ENCODE data around the gene GLOD4.
A peak's percentile ranks its signal among the peaks of the same experiment; 100 is the strongest.
"Not testable (repeated sequence)": the region's sequence is repeated elsewhere in the genome, so short reads cannot be mapped to it uniquely, and the experiment has no call there.

The GLOD4 gene

GRCh38 chr17:781805-782731 lies at the start of gene GLOD4, which contains the start of gene MRM3:
Gene GLOD4, minus strand, starts transcription at chr17:782280. Its CDS starts 25 bp downstream, at chr17:782255.
Gene MRM3, plus strand, starts transcription at chr17:782353. Its CDS starts 26 bp downstream, at chr17:782379.
- Mint-ChIP-seq H3K27me3 (no peaks in the 10 kb centered on the region), H3K36me3 (peaks cover 6% of the 10 kb centered on the region), H3K4me1 (peaks cover 40% of the 10 kb centered on the region), H3K9me3 (no peaks in the 10 kb centered on the region), H3K4me3 (peak within 1 kb of the TSS; percentile 98), H3K27ac (peak within 1 kb of the TSS; percentile 94)

- H3K27me3 Mint-ChIP-seq: no peaks in the 10 kb centered on the region
- H3K36me3 Mint-ChIP-seq: no peaks in the 10 kb centered on the region
- no peaks in the 10 kb centered on the region for H3K4me1 Mint-ChIP-seq
- no peak overlapping the region for H3K4me3 Mint-ChIP-seq
- no peak overlapping the region for H3K27ac Mint-ChIP-seq
- H3K9me3 Mint-ChIP-seq: no peaks in the 10 kb centered on the region
These were observed 48.9 kb upstream of the GLOD4 start for GRCh38 chr17:830950-831349.

GRCh38 chr17:830381-830780 lies 48.3 kb upstream of the GLOD4 start:
- Mint-ChIP-seq H3K4me3 (no peak overlapping the region), H3K36me3 (no peaks in the 10 kb centered on the region), H3K27ac (no peak overlapping the region), H3K4me1 (no peaks in the 10 kb centered on the region), H3K27me3 (no peaks in the 10 kb centered on the region), H3K9me3 (no peaks in the 10 kb centered on the region)

- H3K36me3 Mint-ChIP-seq, H3K27ac Mint-ChIP-seq, H3K4me3 Mint-ChIP-seq, H3K27me3 Mint-ChIP-seq, H3K9me3 Mint-ChIP-seq, H3K4me1 Mint-ChIP-seq: not testable (repeated sequence)
These were observed 47.5 kb upstream of the GLOD4 start for GRCh38 chr17:829614-830013.

GRCh38 chr17:828761-829160 lies 46.7 kb upstream of the GLOD4 start:
- Mint-ChIP-seq H3K36me3 (no peaks in the 10 kb centered on the region), H3K27ac (no peak overlapping the region), H3K27me3 (no peaks in the 10 kb centered on the region), H3K4me3 (no peak overlapping the region), H3K4me1 (no peaks in the 10 kb centered on the region), H3K9me3 (no peaks in the 10 kb centered on the region)

GRCh38 chr17:826778-827177 lies 44.7 kb upstream of the GLOD4 start:
- Mint-ChIP-seq H3K27me3 (no peaks in the 10 kb centered on the region), H3K4me3 (no peak overlapping the region), H3K4me1 (no peaks in the 10 kb centered on the region), H3K27ac (no peak overlapping the region), H3K9me3 (no peaks in the 10 kb centered on the region), H3K36me3 (no peaks in the 10 kb centered on the region)

- no peak overlapping the region for H3K4me3 Mint-ChIP-seq
- H3K4me1 Mint-ChIP-seq: no peaks in the 10 kb centered on the region
- H3K27me3 Mint-ChIP-seq: no peaks in the 10 kb centered on the region
- no peaks in the 10 kb centered on the region for H3K9me3 Mint-ChIP-seq
- no peak overlapping the region for H3K27ac Mint-ChIP-seq
- no peaks in the 10 kb centered on the region for H3K36me3 Mint-ChIP-seq
These were observed 43.1 kb upstream of the GLOD4 start for GRCh38 chr17:825216-825615.

GRCh38 chr17:824378-824777 lies 42.3 kb upstream of the GLOD4 start:
- Mint-ChIP-seq H3K4me1 (no peaks in the 10 kb centered on the region), H3K27me3 (no peaks in the 10 kb centered on the region), H3K36me3 (no peaks in the 10 kb centered on the region), H3K4me3 (no peak overlapping the region), H3K9me3 (no peaks in the 10 kb centered on the region), H3K27ac (no peak overlapping the region)

GRCh38 chr17:823501-823902 lies 41.4 kb upstream of the GLOD4 start:
- no peak overlapping the region for H3K4me3 Mint-ChIP-seq
- H3K9me3 Mint-ChIP-seq: no peaks in the 10 kb centered on the region
- no peaks in the 10 kb centered on the region for H3K4me1 Mint-ChIP-seq
- H3K36me3 Mint-ChIP-seq: no peaks in the 10 kb centered on the region
- H3K27me3 Mint-ChIP-seq: no peaks in the 10 kb centered on the region
- H3K27ac Mint-ChIP-seq: no peak overlapping the region

GRCh38 chr17:819251-819650 lies 37.2 kb upstream of the GLOD4 start:
- Mint-ChIP-seq H3K27me3 (no peaks in the 10 kb centered on the region), H3K4me1 (no peaks in the 10 kb centered on the region), H3K36me3 (no peaks in the 10 kb centered on the region), H3K27ac (no peak overlapping the region), H3K9me3 (no peaks in the 10 kb centered on the region), H3K4me3 (no peak overlapping the region)

- Mint-ChIP-seq H3K27ac (no peak overlapping the region), H3K4me3 (no peak overlapping the region), H3K36me3 (no peaks in the 10 kb centered on the region), H3K4me1 (no peaks in the 10 kb centered on the region), H3K27me3 (no peaks in the 10 kb centered on the region), H3K9me3 (no peaks in the 10 kb centered on the region)
These were observed 32.3 kb upstream of the GLOD4 start for GRCh38 chr17:814371-814770.

GRCh38 chr17:812638-813204 lies 30.6 kb upstream of the GLOD4 start:
- Mint-ChIP-seq H3K4me1 (no peaks in the 10 kb centered on the region), H3K27ac (no peak overlapping the region), H3K36me3 (no peaks in the 10 kb centered on the region), H3K9me3 (no peaks in the 10 kb centered on the region), H3K4me3 (no peak overlapping the region), H3K27me3 (no peaks in the 10 kb centered on the region)

GRCh38 chr17:811051-811784 lies 29.1 kb upstream of the GLOD4 start:
- no peak overlapping the region for H3K4me3 Mint-ChIP-seq
- H3K27ac Mint-ChIP-seq: no peak overlapping the region
- H3K4me1 Mint-ChIP-seq: no peaks in the 10 kb centered on the region
- H3K9me3 Mint-ChIP-seq: no peaks in the 10 kb centered on the region
- H3K27me3 Mint-ChIP-seq: no peaks in the 10 kb centered on the region
- no peaks in the 10 kb centered on the region for H3K36me3 Mint-ChIP-seq

GRCh38 chr17:807523-808294 lies 25.6 kb upstream of the GLOD4 start:
- Mint-ChIP-seq H3K36me3 (no peaks in the 10 kb centered on the region), H3K9me3 (no peaks in the 10 kb centered on the region), H3K4me3 (no peak overlapping the region), H3K27ac (no peak overlapping the region), H3K27me3 (no peaks in the 10 kb centered on the region), H3K4me1 (no peaks in the 10 kb centered on the region)

- no peaks in the 10 kb centered on the region for H3K27me3 Mint-ChIP-seq
- H3K4me3 Mint-ChIP-seq: no peak overlapping the region
These were observed 24.9 kb upstream of the GLOD4 start for GRCh38 chr17:806781-807522.

More at GRCh38 chr17:806781-807522, 24.9 kb upstream of the GLOD4 start:
- no peaks in the 10 kb centered on the region for H3K9me3 Mint-ChIP-seq
- no peak overlapping the region for H3K27ac Mint-ChIP-seq
- no peaks in the 10 kb centered on the region for H3K36me3 Mint-ChIP-seq
- no peaks in the 10 kb centered on the region for H3K4me1 Mint-ChIP-seq

Measured in activated naive CD4-positive, alpha-beta T cell treated with anti-CD3 and anti-CD28 coated beads, Interleukin-2, amount 50 U/mL, for 24 hours (primary cell).